K562 (cell line): ENCODE results near the gene BPI. TPM values are rescaled to one million over a fixed set of nuclear protein-coding genes. Genes with fewer than 3 reads are reported as not detected.

Source experiments
- CAMTA2 ChIP-seq: fragments of 250-450 bp; sonication (Bioruptor Pico); conservative IDR thresholded peaks from 2 replicates; pipeline ENCODE4 v1.5.1; 2022
- CREB3L1 ChIP-seq: fragments of 450-650 bp; IDR thresholded peaks from 2 replicates; pipeline ENCODE4 v1.6.1; 2014; ENCODE audit warnings: low read depth, mild to moderate bottlenecking, moderate library complexity, borderline replicate concordance
- FOS ChIP-seq: IDR thresholded peaks from 3 replicates; pipeline ENCODE4 v1.6.1; 2011; ENCODE audit not compliant: insufficient read length; ENCODE audit errors: extremely low read depth
- GATAD2B ChIP-seq: fragments of 450-650 bp; IDR thresholded peaks from 2 replicates; pipeline ENCODE4 v1.6.1; 2017; ENCODE audit warnings: mild to moderate bottlenecking, borderline replicate concordance
- HMG20B ChIP-seq: fragments of 250-450 bp; sonication (Bioruptor Pico); IDR thresholded peaks from 2 replicates; pipeline ENCODE4 v1.5.0; 2021; ENCODE audit warnings: mild to moderate bottlenecking
- HNRNPH1 ChIP-seq: fragments of 200-400 bp; formaldehyde crosslinking; optimal IDR thresholded peaks from 2 replicates; pipeline ENCODE3; 2017; ENCODE audit warnings: low read depth, mild to moderate bottlenecking, low read length, moderate library complexity
- HNRNPK ChIP-seq: fragments of 200-400 bp; formaldehyde crosslinking; IDR thresholded peaks from one replicate; pipeline ENCODE4 v1.6.1; 2018; ENCODE audit warnings: mild to moderate bottlenecking, low read depth, low read length; ENCODE audit not compliant: poor library complexity, severe bottlenecking
- HNRNPL ChIP-seq: fragments of 200-400 bp; formaldehyde crosslinking; IDR thresholded peaks from 2 replicates; pipeline ENCODE4 v1.6.1; 2017; ENCODE audit warnings: low read depth, mild to moderate bottlenecking, low read length
- HOXB6 ChIP-seq: fragments of 250-450 bp; sonication (Bioruptor Pico); IDR thresholded peaks from 2 replicates; pipeline ENCODE4 v1.5.1; 2022; ENCODE audit warnings: mild to moderate bottlenecking, borderline replicate concordance
- KAT2B ChIP-seq: IDR thresholded peaks from one replicate; pipeline ENCODE4 v1.6.1; 2012; ENCODE audit warnings: low read depth, mild to moderate bottlenecking, control low read depth, inconsistent platforms, low read length, moderate library complexity
- MTA1 ChIP-seq: fragments of 450-650 bp; IDR thresholded peaks from 2 replicates; pipeline ENCODE4 v1.6.1; 2017; ENCODE audit warnings: borderline replicate concordance
- PKNOX1 ChIP-seq: fragments of 450-650 bp; IDR thresholded peaks from 2 replicates; pipeline ENCODE4 v1.6.1; 2016
- POLR3G ChIP-seq: IDR thresholded peaks from 2 replicates; pipeline ENCODE4 v1.6.1; 2011; ENCODE audit not compliant: insufficient read length, insufficient replicate concordance; ENCODE audit errors: extremely low read depth
- RB1 ChIP-seq: fragments of 450-650 bp; IDR thresholded peaks from 2 replicates; pipeline ENCODE4 v1.6.1; 2017; ENCODE audit warnings: low read depth, mild to moderate bottlenecking
- SIX5 ChIP-seq, 2 experiments: IDR thresholded peaks; 2 replicates each; pipeline ENCODE4 v1.6.1; 2011; ENCODE audit warnings: low read length in 2 of 2, borderline replicate concordance in 1 of 2, low read depth in 1 of 2, mild to moderate bottlenecking in 1 of 2, moderate library complexity in 1 of 2; ENCODE audit not compliant: insufficient read depth in 1 of 2
- SMC3 ChIP-seq: conservative IDR thresholded peaks from 2 replicates; pipeline ENCODE4 v1.6.1; 2011; ENCODE audit warnings: low read depth, low read length, improper control_type of control experiment; ENCODE audit not compliant: insufficient read depth
- TCF7 ChIP-seq: sonication (generic); IDR thresholded peaks from 2 replicates; pipeline ENCODE4 v1.6.1; 2016; ENCODE audit warnings: antibody characterized with exemption, borderline replicate concordance
- ZBED1 ChIP-seq: IDR thresholded peaks from 2 replicates; pipeline ENCODE4 v1.6.1; 2014
- ZNF175 ChIP-seq: fragments of 200-800 bp; sonication (Bioruptor generic); IDR thresholded peaks from 2 replicates; pipeline ENCODE4 v1.6.1; 2016; ENCODE audit warnings: low read depth, mild to moderate bottlenecking, missing genetic modification characterization, missing compliant biosample characterization
- ZNF23 ChIP-seq: fragments of 250-450 bp; sonication (Bioruptor Pico); IDR thresholded peaks from 2 replicates; pipeline ENCODE4 v1.4.0; 2020; ENCODE audit warnings: mild to moderate bottlenecking
- ZNF354B ChIP-seq: fragments of 250-450 bp; sonication (Bioruptor Pico); IDR thresholded peaks from 2 replicates; pipeline ENCODE4 v1.4.0; 2020
- ZNF408 ChIP-seq: fragments of 250-450 bp; sonication (Bioruptor Pico); IDR thresholded peaks from 2 replicates; pipeline ENCODE4 v1.4.0; 2020; ENCODE audit warnings: low read depth, mild to moderate bottlenecking, moderate library complexity
- ZNF699 ChIP-seq: fragments of 250-450 bp; sonication (Bioruptor Pico); IDR thresholded peaks from 2 replicates; pipeline ENCODE4 v1.8.0; 2021; ENCODE audit warnings: mild to moderate bottlenecking, moderate library complexity; ENCODE audit not compliant: insufficient replicate concordance
- polyA plus RNA-seq, 8 experiments: library from polyadenylated mRNA; depleted of rRNA in 4 of 8; stranded (reverse) in 5 of 8; unstranded in 3 of 8; fragments of >200 nt; fragmentation: Nextera tagmentation in 2 of 8; fragmentation: Illumina TruSeq in 1 of 8; extraction: Ambion mirVana in 2 of 8; extraction: Trizol in 1 of 8; gene quantifications; 2 replicates each; pipeline versions ENCODE4 v1.2.1 to v1.2.3, GENCODE V29; 2011 to 2014; ENCODE audit warnings: inconsistent platforms in 1 of 8, missing spikeins in 1 of 8
- total RNA-seq, 7 experiments: library from RNA; depleted of rRNA in 6 of 7; stranded (reverse); fragments of >200 nt in 6 of 7; fragmentation: Illumina TruSeq in 2 of 7; extraction: Trizol in 2 of 7; gene quantifications; 2 replicates each; pipeline versions ENCODE4 v1.2.1 to v1.2.3, GENCODE V29; 2011 to 2021; ENCODE audit warnings: low replicate concordance in 1 of 7
- TF ChIP-seq, protein P1 (sequence below): fragments of 250-450 bp; sonication (Bioruptor Pico); IDR thresholded peaks from 2 replicates; pipeline ENCODE4 v1.4.0; 2020; ENCODE audit warnings: mild to moderate bottlenecking
- TF ChIP-seq, protein P2 (sequence below): fragments of 250-450 bp; sonication (Bioruptor Pico); IDR thresholded peaks from 2 replicates; pipeline ENCODE4 v1.5.0; 2021

Gene BPI
- total and polyA plus RNA-seq, 9 of the 15 experiments (the other 6 are each of a cell fraction or from before 2014, with no cell fraction given): not detected

- TF ChIP-seq POLR3G (no peak), HMG20B (CRISPR knock-in tag) (no peak), ZNF23 (CRISPR knock-in tag) (no peak), MTA1 (no peak), CREB3L1 (no peak), ZNF699 (no peak), HOXB6 (CRISPR knock-in tag) (no peak), GATAD2B (no peak), HNRNPH1 (no peak), PKNOX1 (peak; percentile 96), ZBED1 (no peak), SIX5 (IDR thresholded peaks at IDR 0.05; ENCODE audit: borderline replicate concordance in 1 of 2, insufficient read depth in 1 of 2, low read depth in 1 of 2, low read length in 2 of 2) (peak; percentile 35 to 63; a peak in 3 of 4 replicates), RB1 (no peak), SMC3 (no peak), ZNF408 (no peak), ZNF175 (CRISPR knock-in tag) (no peak), CAMTA2 (CRISPR knock-in tag) (no peak), HNRNPL (no peak), FOS (peak; percentile 53), TCF7 (no peak), KAT2B (no peak), HNRNPK (no peak), ZNF354B (CRISPR knock-in tag) (no peak)
- TF ChIP-seq, protein P1, sequence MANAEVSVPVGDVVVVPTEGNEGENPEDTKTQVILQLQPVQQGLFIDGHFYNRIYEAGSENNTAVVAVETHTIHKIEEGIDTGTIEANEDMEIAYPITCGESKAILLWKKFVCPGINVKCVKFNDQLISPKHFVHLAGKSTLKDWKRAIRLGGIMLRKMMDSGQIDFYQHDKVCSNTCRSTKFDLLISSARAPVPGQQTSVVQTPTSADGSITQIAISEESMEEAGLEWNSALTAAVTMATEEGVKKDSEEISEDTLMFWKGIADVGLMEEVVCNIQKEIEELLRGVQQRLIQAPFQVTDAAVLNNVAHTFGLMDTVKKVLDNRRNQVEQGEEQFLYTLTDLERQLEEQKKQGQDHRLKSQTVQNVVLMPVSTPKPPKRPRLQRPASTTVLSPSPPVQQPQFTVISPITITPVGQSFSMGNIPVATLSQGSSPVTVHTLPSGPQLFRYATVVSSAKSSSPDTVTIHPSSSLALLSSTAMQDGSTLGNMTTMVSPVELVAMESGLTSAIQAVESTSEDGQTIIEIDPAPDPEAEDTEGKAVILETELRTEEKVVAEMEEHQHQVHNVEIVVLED (CRISPR knock-in tag): no peak
- TF ChIP-seq, protein P2, sequence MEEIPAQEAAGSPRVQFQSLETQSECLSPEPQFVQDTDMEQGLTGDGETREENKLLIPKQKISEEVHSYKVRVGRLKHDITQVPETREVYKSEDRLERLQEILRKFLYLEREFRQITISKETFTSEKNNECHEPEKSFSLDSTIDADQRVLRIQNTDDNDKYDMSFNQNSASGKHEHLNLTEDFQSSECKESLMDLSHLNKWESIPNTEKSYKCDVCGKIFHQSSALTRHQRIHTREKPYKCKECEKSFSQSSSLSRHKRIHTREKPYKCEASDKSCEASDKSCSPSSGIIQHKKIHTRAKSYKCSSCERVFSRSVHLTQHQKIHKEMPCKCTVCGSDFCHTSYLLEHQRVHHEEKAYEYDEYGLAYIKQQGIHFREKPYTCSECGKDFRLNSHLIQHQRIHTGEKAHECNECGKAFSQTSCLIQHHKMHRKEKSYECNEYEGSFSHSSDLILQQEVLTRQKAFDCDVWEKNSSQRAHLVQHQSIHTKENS (CRISPR knock-in tag): no peak
Observed at GRCh38 chr20:38369389-38369788, 65.4 kb downstream of the BPI start (continued).
